ENCODE data around the gene SHROOM3. TPM values are rescaled to one million over a fixed set of nuclear protein-coding genes. Genes with fewer than 3 reads are reported as not detected.

Gene SHROOM3
- total RNA-seq, 6 donors from 2014 or later: 62.3 to 216 (median 116) TPM

DNA sequence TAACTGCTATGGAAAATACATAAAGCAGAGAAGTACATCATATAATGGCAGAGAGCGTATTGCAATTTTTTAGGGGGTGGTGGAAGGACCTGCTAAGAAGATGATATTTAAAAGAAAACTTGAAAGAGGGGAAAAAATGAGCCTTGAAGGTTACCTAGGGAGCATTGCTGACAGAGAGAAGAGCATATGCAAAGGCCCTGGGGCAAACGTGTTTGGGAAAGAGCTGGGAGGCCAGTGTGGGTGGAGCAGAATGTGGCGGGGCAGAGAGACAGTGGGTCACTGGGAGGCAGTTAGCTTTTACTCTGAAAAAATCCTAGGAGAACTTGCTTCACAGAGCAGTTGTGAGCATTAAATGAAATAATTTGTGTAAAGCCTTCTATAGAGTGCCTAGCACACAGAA lies 157.0 kb downstream of the SHROOM3 start:
- 83 to 92% methylated on average over 2 to 3 of the region's 3 CpGs for WGBS, 2 donors

DNA sequence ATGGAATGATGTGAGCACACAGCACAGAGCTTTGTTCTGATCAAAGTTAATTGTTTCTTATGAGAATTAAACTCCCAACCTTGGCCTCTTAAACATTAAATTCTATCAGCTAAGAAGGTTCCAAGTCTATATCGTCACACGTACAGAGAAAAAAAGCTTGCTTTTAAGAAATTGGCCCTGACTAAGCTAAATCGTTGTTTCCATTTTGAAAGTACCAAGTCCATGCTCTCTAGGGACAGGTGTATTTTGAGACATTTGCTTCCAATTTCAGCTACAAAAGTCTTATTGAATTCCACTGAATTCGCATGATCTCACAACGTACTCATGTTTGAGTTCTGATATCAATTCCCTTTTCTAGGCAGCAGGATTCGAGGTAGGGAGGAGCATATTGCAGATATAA lies 157.4 kb downstream of the SHROOM3 start:
- no peak for DNase-seq
- H3K4me3 ChIP-seq: no peak overlapping the region
- WGBS, 2 donors: 89 to 92% methylated on average over 6 of the region's 6 CpGs
- no peaks in the 10 kb centered on the region for H3K27me3 ChIP-seq
- no peak for TF ChIP-seq POLR2A (IDR thresholded peaks at IDR 0.05)
- TF ChIP-seq POLR2AphosphoS5 (IDR thresholded peaks at IDR 0.05): no peak
- TF ChIP-seq, protein P1, sequence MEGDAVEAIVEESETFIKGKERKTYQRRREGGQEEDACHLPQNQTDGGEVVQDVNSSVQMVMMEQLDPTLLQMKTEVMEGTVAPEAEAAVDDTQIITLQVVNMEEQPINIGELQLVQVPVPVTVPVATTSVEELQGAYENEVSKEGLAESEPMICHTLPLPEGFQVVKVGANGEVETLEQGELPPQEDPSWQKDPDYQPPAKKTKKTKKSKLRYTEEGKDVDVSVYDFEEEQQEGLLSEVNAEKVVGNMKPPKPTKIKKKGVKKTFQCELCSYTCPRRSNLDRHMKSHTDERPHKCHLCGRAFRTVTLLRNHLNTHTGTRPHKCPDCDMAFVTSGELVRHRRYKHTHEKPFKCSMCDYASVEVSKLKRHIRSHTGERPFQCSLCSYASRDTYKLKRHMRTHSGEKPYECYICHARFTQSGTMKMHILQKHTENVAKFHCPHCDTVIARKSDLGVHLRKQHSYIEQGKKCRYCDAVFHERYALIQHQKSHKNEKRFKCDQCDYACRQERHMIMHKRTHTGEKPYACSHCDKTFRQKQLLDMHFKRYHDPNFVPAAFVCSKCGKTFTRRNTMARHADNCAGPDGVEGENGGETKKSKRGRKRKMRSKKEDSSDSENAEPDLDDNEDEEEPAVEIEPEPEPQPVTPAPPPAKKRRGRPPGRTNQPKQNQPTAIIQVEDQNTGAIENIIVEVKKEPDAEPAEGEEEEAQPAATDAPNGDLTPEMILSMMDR (IDR thresholded peaks at IDR 0.05): no peak
- TF ChIP-seq EP300 (IDR thresholded peaks at IDR 0.05): no peak
- peak overlapping the region in 1 of 4 donors; percentile 77 for H3K27ac ChIP-seq
- no peaks in the 10 kb centered on the region for H3K9me3 ChIP-seq
- ATAC-seq (ENCODE audit: low FRiP score in 2 of 2): no peak
- peaks cover 3 to 26% (median 12%) of the 10 kb centered on the region in 4 donors for H3K4me1 ChIP-seq
- no peaks in the 10 kb centered on the region for H3K36me3 ChIP-seq

More for the DNA sequence above, 157.0 kb downstream of the SHROOM3 start:
- ATAC-seq (ENCODE audit: low FRiP score in 2 of 2): no peak
- no peak for DNase-seq
- Histone ChIP-seq H3K9me3 (no peaks in the 10 kb centered on the region), H3K4me1 (peaks cover 3 to 22% (median 12%) of the 10 kb centered on the region in 4 donors), H3K27ac (peak overlapping the region in 2 of 4 donors; percentile 6 to 77), H3K36me3 (no peaks in the 10 kb centered on the region), H3K4me3 (no peak overlapping the region), H3K27me3 (no peaks in the 10 kb centered on the region)
- TF ChIP-seq POLR2AphosphoS5 (IDR thresholded peaks at IDR 0.05): no peak
- TF ChIP-seq EP300 (IDR thresholded peaks at IDR 0.05): no peak
- no peak for TF ChIP-seq POLR2A (IDR thresholded peaks at IDR 0.05)
- TF ChIP-seq, protein P1 (IDR thresholded peaks at IDR 0.05): no peak

DNA sequence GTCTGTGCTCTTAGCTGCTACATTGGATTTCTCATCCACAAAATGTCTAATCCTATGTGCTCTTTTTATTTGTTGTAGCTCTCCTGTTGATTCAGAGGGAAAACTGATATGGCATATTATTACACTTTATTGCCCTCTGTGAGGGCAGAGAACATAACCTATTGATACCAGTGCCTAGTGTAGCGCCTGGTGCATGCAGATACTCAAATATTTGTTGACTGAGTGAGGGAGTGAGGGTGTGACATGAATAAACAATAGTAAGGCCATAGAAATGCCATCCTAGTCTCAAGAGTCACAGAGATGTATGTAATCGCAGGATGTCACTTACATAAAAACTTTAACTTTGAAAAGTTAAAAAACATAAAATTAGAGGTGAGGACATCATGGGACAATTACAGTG lies 159.1 kb downstream of the SHROOM3 start:
- WGBS, 2 donors: 55 to 67% methylated on average over 2 of the region's 2 CpGs
- Histone ChIP-seq H3K4me1 (peaks cover 3 to 28% (median 12%) of the 10 kb centered on the region in 4 donors), H3K27ac (no peak overlapping the region), H3K9me3 (no peaks in the 10 kb centered on the region), H3K4me3 (no peak overlapping the region), H3K27me3 (no peaks in the 10 kb centered on the region), H3K36me3 (no peaks in the 10 kb centered on the region)
- ATAC-seq (ENCODE audit: low FRiP score in 2 of 2) (no peak), DNase-seq (no peak)
- no peak for TF ChIP-seq POLR2A (IDR thresholded peaks at IDR 0.05)
- TF ChIP-seq, protein P1 (IDR thresholded peaks at IDR 0.05): no peak
- no peak for TF ChIP-seq POLR2AphosphoS5 (IDR thresholded peaks at IDR 0.05)
- TF ChIP-seq EP300 (IDR thresholded peaks at IDR 0.05): no peak

DNA sequence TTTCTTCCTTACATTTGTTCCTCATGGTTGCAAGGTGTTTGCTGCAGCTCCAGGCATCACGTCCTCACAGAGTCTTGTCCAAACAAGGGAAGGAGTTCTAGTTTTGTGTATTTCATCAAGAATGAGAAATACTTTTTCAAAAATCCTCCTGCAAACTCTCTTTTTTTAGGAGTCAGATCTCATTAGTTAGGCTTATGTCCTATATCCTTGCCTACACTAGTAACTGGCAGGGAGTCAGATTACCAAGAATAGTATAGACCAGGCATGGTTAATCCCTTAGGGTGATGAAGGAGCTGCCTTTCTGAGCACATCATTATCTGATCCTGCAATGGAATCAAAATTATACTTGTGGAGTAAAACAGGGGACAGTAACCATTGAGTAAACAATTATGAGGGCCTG lies 160.4 kb downstream of the SHROOM3 start:
- no peaks in the 10 kb centered on the region for H3K9me3 ChIP-seq
- no peak for DNase-seq
- ATAC-seq (ENCODE audit: low FRiP score in 2 of 2): no peak
- TF ChIP-seq POLR2AphosphoS5 (IDR thresholded peaks at IDR 0.05) (no peak), POLR2A (IDR thresholded peaks at IDR 0.05) (no peak), EP300 (IDR thresholded peaks at IDR 0.05) (no peak)
- TF ChIP-seq, protein P1 (IDR thresholded peaks at IDR 0.05): no peak
- peak overlapping the region in 1 of 4 donors; percentile 4 for H3K27ac ChIP-seq
- H3K36me3 ChIP-seq: no peaks in the 10 kb centered on the region
- H3K27me3 ChIP-seq: no peaks in the 10 kb centered on the region
- peaks cover 3 to 22% (median 8%) of the 10 kb centered on the region in 4 donors for H3K4me1 ChIP-seq
- no peak overlapping the region for H3K4me3 ChIP-seq
- WGBS, 2 donors: 83 to 97% methylated on average over 1 of the region's 1 CpG

DNA sequence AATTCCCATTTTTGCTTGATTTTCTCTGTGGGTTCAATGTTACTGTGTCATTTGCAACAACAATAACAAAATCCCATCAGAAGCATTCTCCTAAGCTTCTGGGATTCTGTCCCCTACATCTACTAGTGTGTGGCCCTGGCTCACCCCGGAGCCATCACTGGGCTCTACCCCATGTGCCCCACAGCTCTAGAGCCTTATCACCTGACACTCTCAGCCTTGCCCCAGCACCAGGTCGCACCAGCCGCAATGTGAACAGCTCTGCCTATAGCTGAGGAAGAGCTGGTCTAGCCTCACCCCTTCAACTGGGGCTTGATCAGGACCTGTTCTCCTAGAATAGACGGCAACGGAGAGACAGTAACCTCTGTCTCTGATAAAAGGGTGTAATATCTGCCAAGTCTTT lies 161.7 kb downstream of the SHROOM3 start:
- peaks cover 6 to 27% (median 12%) of the 10 kb centered on the region in 4 donors for H3K4me1 ChIP-seq
- peak in 1 of 2 donors; percentile 46 for DNase-seq
- peak overlapping the region; percentile 13 to 76 (median 50) for H3K27ac ChIP-seq
- no peaks in the 10 kb centered on the region for H3K36me3 ChIP-seq
- H3K4me3 ChIP-seq: no peak overlapping the region
- H3K9me3 ChIP-seq: no peaks in the 10 kb centered on the region
- no peaks in the 10 kb centered on the region for H3K27me3 ChIP-seq
- TF ChIP-seq POLR2A (IDR thresholded peaks at IDR 0.05) (no peak), EP300 (IDR thresholded peaks at IDR 0.05) (no peak), POLR2AphosphoS5 (IDR thresholded peaks at IDR 0.05) (no peak)
- TF ChIP-seq, protein P1 (IDR thresholded peaks at IDR 0.05): no peak
- no peak for ATAC-seq (ENCODE audit: low FRiP score in 2 of 2)
- 78 to 95% methylated on average over 5 of the region's 5 CpGs for WGBS, 2 donors
